ENCODE results near the gene LRTM2. TPM values are rescaled to one million over a fixed set of nuclear protein-coding genes. Genes with fewer than 3 reads are reported as not detected.

The LRTM2 gene
- total RNA-seq, 4 donors from 2014 or later: not detected

GRCh38 chr12:1808036-1808797, 12.1 kb upstream of the LRTM2 start:
- Histone ChIP-seq H3K36me3 (no peaks in the 10 kb centered on the region), H3K27me3 (no peaks in the 10 kb centered on the region), H3K9me3 (no peaks in the 10 kb centered on the region), H3K4me1 (no peaks in the 10 kb centered on the region), H3K27ac (no peak overlapping the region), H3K4me3 (no peak overlapping the region)
- TF ChIP-seq EP300 (IDR thresholded peaks at IDR 0.05): no peak
- TF ChIP-seq POLR2AphosphoS5 (IDR thresholded peaks at IDR 0.05): no peak
- TF ChIP-seq CTCF (IDR thresholded peaks at IDR 0.05): no peak
- no peak for TF ChIP-seq POLR2A (IDR thresholded peaks at IDR 0.05)
- WGBS, 2 donors (ENCODE audit: low coverage in 1 of 2): 86 to 89% methylated on average over 3 to 8 of the region's 19 CpGs
- no peak for ATAC-seq

- Histone ChIP-seq H3K36me3 (no peaks in the 10 kb centered on the region), H3K9me3 (no peaks in the 10 kb centered on the region), H3K4me3 (no peak overlapping the region), H3K27me3 (no peaks in the 10 kb centered on the region), H3K4me1 (no peaks in the 10 kb centered on the region), H3K27ac (no peak overlapping the region)
- TF ChIP-seq POLR2AphosphoS5 (IDR thresholded peaks at IDR 0.05) (no peak), CTCF (IDR thresholded peaks at IDR 0.05) (no peak), EP300 (IDR thresholded peaks at IDR 0.05) (no peak), POLR2A (IDR thresholded peaks at IDR 0.05) (no peak)
- WGBS, 2 donors (ENCODE audit: low coverage in 1 of 2): 90 to 92% methylated on average over 7 to 21 of the region's 22 CpGs
- ATAC-seq: no peak
These were observed 11.4 kb upstream of the LRTM2 start for GRCh38 chr12:1808798-1809480.

GRCh38 chr12:1809591-1810190, 10.7 kb upstream of the LRTM2 start:
- Histone ChIP-seq H3K4me1 (no peaks in the 10 kb centered on the region), H3K4me3 (no peak overlapping the region), H3K9me3 (no peaks in the 10 kb centered on the region), H3K36me3 (no peaks in the 10 kb centered on the region), H3K27me3 (no peaks in the 10 kb centered on the region), H3K27ac (no peak overlapping the region)
- ATAC-seq: no peak
- TF ChIP-seq CTCF (IDR thresholded peaks at IDR 0.05) (no peak), POLR2A (IDR thresholded peaks at IDR 0.05) (no peak), EP300 (IDR thresholded peaks at IDR 0.05) (no peak), POLR2AphosphoS5 (IDR thresholded peaks at IDR 0.05) (no peak)
- WGBS, 2 donors (ENCODE audit: low coverage in 1 of 2): 78 to 83% methylated on average over 4 to 8 of the region's 13 CpGs

GRCh38 chr12:1810201-1810930, 10.0 kb upstream of the LRTM2 start:
- 84% methylated on average over 11 to 17 of the region's 21 CpGs for WGBS, 2 donors (ENCODE audit: low coverage in 1 of 2)
- Histone ChIP-seq H3K27me3 (no peaks in the 10 kb centered on the region), H3K4me3 (no peak overlapping the region), H3K4me1 (no peaks in the 10 kb centered on the region), H3K9me3 (no peaks in the 10 kb centered on the region), H3K36me3 (no peaks in the 10 kb centered on the region), H3K27ac (peak overlapping the region in 1 of 4 donors; percentile 45)
- no peak for TF ChIP-seq EP300 (IDR thresholded peaks at IDR 0.05)
- no peak for TF ChIP-seq CTCF (IDR thresholded peaks at IDR 0.05)
- TF ChIP-seq POLR2AphosphoS5 (IDR thresholded peaks at IDR 0.05): no peak
- no peak for TF ChIP-seq POLR2A (IDR thresholded peaks at IDR 0.05)
- no peak for ATAC-seq

All from gastroesophageal sphincter (tissue), 4 donors.